Cardiac fibroblast (primary cell): ENCODE measurements around the gene HDAC10.
"Not testable (repeated sequence)": the region's sequence is repeated elsewhere in the genome, so short reads cannot be mapped to it uniquely, and the experiment has no call there.

ENCODE experiments used
- DNase-seq, 2 donors: peaks; one replicate each; pipeline versions ENCODE4 v3.0.0 to v3.0.0-alpha.2; 2010; ENCODE audit warnings: low read depth in 2 of 2
- H3K4me3 ChIP-seq, 2 donors: replicated peaks in 1 of 2; 1 replicate in 1 of 2; 2 replicates in 1 of 2; pipeline ENCODE4 v1.5.1; 2011; ENCODE audit warnings: low read depth in 2 of 2, low read length in 2 of 2, mild to moderate bottlenecking in 2 of 2, moderate library complexity in 1 of 2
- TF ChIP-seq, protein P1 (sequence below): IDR thresholded peaks from one replicate; pipeline ENCODE4 v1.5.1; 2011; ENCODE audit warnings: low read depth, mild to moderate bottlenecking, low read length, inconsistent platforms

The HDAC10 gene

DNA sequence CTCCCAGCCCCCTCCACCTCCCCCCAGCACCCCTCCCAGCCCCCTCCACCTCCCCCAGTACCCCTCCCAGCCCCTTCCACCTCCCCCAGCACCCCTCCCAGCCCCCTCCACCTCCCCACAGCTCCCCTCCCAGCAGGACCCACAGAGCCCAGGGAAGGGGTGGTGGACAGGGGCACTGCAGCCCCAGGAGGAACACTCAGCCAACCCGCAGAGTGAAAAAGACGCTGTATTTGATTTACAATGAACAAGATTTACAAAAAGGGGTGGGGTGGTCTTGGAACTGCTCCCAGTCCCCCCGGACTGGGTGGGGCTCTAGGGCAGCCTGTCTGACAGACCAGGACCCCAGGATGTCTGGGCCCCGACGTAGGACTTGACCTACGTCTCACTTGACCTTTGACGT lies 23.7 kb upstream of the HDAC10 start:
- no peak overlapping the region for H3K4me3 ChIP-seq
- TF ChIP-seq, protein P1, sequence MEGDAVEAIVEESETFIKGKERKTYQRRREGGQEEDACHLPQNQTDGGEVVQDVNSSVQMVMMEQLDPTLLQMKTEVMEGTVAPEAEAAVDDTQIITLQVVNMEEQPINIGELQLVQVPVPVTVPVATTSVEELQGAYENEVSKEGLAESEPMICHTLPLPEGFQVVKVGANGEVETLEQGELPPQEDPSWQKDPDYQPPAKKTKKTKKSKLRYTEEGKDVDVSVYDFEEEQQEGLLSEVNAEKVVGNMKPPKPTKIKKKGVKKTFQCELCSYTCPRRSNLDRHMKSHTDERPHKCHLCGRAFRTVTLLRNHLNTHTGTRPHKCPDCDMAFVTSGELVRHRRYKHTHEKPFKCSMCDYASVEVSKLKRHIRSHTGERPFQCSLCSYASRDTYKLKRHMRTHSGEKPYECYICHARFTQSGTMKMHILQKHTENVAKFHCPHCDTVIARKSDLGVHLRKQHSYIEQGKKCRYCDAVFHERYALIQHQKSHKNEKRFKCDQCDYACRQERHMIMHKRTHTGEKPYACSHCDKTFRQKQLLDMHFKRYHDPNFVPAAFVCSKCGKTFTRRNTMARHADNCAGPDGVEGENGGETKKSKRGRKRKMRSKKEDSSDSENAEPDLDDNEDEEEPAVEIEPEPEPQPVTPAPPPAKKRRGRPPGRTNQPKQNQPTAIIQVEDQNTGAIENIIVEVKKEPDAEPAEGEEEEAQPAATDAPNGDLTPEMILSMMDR: no peak
- no peak for DNase-seq

DNA sequence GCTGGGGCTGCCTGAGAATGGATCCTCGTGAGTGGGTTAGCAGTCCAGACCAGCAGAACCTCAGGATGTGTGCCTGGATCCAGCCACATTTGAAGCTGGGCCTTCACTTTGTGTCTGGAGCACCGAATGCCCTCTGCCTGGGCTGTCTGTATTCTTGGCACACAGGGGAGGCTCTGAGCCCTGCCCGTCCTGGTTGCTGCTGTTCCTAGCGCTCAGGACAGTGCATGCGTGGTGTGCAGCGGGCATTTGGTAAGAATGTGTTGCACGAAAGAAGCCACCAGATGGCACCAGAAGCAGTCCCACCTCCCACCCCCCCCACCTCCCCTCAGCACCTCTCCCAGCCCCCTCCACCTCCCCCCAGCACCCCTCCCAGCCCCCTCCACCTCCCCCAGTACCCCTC lies 23.2 kb upstream of the HDAC10 start:
- peak; percentile 51 to 73 for DNase-seq
- TF ChIP-seq, protein P1: peak; percentile 13
- H3K4me3 ChIP-seq: no peak overlapping the region

DNA sequence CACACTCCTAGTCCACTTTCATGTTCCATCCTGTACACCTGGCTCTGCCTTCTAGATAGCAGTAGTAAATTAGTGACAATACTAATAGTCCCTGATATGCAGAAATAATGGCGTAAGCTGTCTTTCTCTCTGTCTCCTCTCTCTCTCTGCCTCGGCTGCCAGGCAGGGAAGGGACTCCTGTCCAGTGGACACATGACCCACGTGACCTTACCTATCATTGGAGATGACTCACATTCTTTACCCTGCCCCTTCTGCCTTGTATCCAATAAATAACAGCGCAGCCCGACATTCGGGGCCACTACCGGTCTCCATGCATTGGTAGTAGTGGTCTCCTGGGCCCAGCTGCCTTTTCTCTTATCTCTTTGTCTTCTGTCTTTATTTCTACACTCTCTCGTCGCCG lies 22.7 kb upstream of the HDAC10 start:
- not testable (repeated sequence) for H3K4me3 ChIP-seq, DNase-seq

DNA sequence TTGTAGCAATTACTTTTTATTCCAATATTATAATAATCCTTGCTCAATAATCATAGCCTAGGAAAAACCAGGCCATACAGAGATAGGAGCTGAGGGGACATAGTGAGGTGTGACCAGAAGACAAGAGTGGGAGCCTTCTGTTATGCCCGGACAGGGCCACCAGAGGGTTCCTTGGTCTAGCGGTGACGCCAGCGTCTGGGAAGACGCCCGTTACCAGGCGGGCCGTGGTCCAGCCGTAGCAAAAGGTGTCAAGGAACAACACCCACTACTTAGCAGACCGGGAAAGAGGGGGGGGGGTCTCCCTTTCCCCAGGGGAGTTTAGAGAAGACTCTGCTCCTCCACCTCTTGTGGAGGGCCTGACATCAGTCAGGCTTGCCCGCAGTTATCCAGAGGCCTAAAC lies 22.3 kb upstream of the HDAC10 start:
- DNase-seq, H3K4me3 ChIP-seq: not testable (repeated sequence)

DNA sequence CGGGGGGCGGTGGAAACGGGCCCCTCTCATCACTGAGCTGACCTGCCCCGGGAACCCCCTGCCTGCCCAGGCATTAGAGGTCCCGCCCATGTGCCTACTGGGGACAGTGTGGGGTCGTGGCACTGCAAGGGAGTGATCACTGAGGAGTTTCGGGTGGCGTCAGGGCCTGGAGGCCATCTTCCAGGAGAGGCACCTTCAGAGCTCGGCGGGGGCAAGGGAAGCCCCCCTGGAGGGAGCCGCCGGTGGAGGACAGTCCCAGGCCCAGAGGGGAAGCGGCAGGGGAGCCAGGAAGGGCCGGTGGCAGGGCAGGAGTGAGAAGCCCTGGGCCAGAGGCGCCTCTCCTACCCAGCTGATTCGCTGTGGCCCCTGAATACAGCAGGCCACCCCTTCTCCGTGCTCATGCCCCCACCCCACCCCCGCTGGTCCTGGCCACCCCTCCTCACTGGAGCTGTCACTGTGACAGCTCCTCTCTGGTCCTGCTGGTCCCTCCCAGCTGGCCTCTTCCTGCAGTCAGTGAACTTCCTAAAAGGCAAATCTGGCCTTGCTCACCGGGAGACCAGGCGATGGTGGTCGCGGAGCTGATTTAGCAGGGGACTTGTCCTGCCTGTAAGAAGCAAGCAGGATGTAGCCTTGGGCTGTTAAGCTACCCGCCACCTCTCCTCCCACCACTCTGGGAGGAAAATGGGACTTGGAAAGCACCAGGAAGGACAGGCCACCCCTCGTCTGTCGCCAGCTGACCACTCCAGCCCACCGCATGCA lies 21.2 kb upstream of the HDAC10 start:
- TF ChIP-seq, protein P1: no peak
- no peak overlapping the region for H3K4me3 ChIP-seq
- no peak for DNase-seq

DNA sequence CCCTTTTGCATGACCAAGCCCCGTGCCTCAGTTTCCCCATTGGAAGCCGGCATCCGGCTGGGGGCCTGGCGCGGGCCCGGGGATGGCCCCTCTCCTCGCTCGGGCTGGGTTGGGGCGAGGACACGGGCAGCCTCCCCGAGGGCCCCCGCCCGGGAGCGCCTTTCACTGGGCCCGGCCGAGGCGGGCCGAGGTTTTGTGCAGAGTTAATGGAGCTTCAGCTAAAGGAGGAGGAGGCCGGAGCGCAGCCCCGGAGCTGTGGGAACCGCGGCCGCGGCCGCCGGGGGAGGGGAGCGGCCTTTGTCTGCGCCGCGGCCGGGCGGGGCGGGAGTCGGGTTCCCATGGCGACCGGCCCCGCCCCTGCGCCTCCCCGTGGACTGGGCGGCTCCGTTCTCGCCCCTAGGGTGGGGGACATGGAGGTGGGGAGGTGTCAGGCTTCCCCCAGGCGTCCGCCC lies 20.5 kb upstream of the HDAC10 start:
- peak overlapping the region; percentile 34 to 47 for H3K4me3 ChIP-seq
- DNase-seq: peak; percentile 56 to 71
- TF ChIP-seq, protein P1: no peak

DNA sequence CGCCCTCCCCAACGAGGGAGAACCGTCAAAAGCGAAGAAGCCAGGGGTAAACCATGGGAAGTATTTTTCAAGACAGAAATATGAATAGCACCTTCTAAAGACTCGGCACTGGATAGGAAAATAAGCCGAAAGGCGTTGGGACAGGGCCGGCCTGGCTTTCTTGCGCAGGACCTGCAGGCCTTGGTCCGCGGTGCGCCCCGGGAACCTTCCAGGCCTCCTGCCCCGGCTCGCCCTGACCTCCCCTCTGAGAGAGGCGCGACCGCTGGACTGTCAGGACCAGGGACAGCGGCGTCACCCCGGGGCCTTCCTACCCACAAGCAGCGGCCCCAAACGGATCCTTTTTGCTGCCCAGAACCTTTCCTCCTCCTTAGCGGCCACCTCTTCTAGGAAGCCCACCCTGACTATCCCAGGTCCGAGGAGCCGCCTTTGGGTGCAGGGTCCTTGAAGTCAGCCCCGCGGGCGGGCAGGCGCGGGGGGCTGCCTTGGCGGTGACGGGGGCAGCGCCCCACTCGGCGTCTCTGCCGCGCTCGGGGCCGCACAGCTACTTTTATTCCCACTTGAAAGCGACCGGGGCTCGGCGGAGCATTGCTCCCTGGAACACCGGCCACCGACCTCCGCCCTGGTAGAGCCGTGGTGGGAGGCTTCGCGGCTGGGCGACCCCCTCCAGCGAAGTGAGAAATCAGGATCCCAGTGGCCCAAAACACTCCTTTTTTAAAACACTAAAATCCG lies 19.8 kb upstream of the HDAC10 start:
- DNase-seq: peak; percentile 72 to 73
- TF ChIP-seq, protein P1: no peak
- peak overlapping the region; percentile 47 to 57 for H3K4me3 ChIP-seq
